Measurements from ENCODE around the gene IL6R. TPM values are rescaled to one million over a fixed set of nuclear protein-coding genes. Genes with fewer than 3 reads are reported as not detected.
"Not testable (repeated sequence)": the region's sequence is repeated elsewhere in the genome, so short reads cannot be mapped to it uniquely, and the experiment has no call there.

IL6R gene
- total RNA-seq, 1 experiment from 2014 or later, result 4.9 TPM

GRCh38 chr1:154419620-154420571 is 14.8 kb downstream of the IL6R start:
- Mint-ChIP-seq H3K36me3 (ENCODE audit: insufficient read depth, unreplicated experiment) (no peaks in the 10 kb centered on the region), H3K27me3 (ENCODE audit: insufficient read depth, unreplicated experiment) (no peaks in the 10 kb centered on the region), H3K4me1 (ENCODE audit: low read depth, unreplicated experiment) (peaks cover 9% of the 10 kb centered on the region), H3K9me3 (ENCODE audit: unreplicated experiment) (no peaks in the 10 kb centered on the region), H3K4me3 (ENCODE audit: unreplicated experiment) (no peak overlapping the region), H3K27ac (ENCODE audit: unreplicated experiment) (peak overlapping the region; percentile 66)
- ChIA-PET CTCF (interaction anchor here (0.6 kb wide), 1 partner anchor 436 kb away, joined by 3 read pairs; no protein-coding TSS in a partner anchor), POLR2A (interaction anchor here (1.0 kb wide), 1 partner anchor 85 kb away, joined by 3 read pairs; no protein-coding TSS in a partner anchor)
- peaks cover 19% of the 10 kb centered on the region for H3K4me1 ChIP-seq
- H3K27me3 ChIP-seq (replicated peaks; ENCODE audit: control insufficient read depth, insufficient read depth, low read length), result no peaks in the 10 kb centered on the region
- no peaks in the 10 kb centered on the region for H3K9me3 ChIP-seq
- H3K36me3 ChIP-seq (ENCODE audit: control insufficient read depth, insufficient read depth, low read length), result no peaks in the 10 kb centered on the region
- no peak overlapping the region for H3K4me3 ChIP-seq (ENCODE audit: low read depth, low read length)
- BruUV-seq (replicated peaks), result no TSS peak
- no peak for TF ChIP-seq CTCF (IDR thresholded peaks at IDR 0.05; ENCODE audit: insufficient read depth in 1 of 2, low read depth in 1 of 2, low read length in 1 of 2, severe bottlenecking in 1 of 2, unreplicated experiment in 1 of 2)
- intact Hi-C loops (cut with micrococcal nuclease; ENCODE audit: unreplicated experiment), result loop anchor here (2.0 kb wide), 1 partner anchor 59 kb away; no protein-coding TSS in a partner anchor
- no peak for DNase-seq

- Mint-ChIP-seq H3K27ac (ENCODE audit: unreplicated experiment) (no peak overlapping the region), H3K4me1 (ENCODE audit: low read depth, unreplicated experiment) (peaks cover 9% of the 10 kb centered on the region), H3K4me3 (ENCODE audit: unreplicated experiment) (no peak overlapping the region), H3K36me3 (ENCODE audit: insufficient read depth, unreplicated experiment) (no peaks in the 10 kb centered on the region), H3K9me3 (ENCODE audit: unreplicated experiment) (no peaks in the 10 kb centered on the region), H3K27me3 (ENCODE audit: insufficient read depth, unreplicated experiment) (no peaks in the 10 kb centered on the region)
- ChIA-PET POLR2A (interaction anchor here (1.0 kb wide), 1 partner anchor 87 kb away, joined by 3 read pairs; no protein-coding TSS in a partner anchor), CTCF (interaction anchor here (0.5 kb wide), 1 partner anchor 14 kb away, joined by 3 read pairs; no protein-coding TSS in a partner anchor)
- no peaks in the 10 kb centered on the region for H3K36me3 ChIP-seq (ENCODE audit: control insufficient read depth, insufficient read depth, low read length)
- no peak for DNase-seq
- no peaks in the 10 kb centered on the region for H3K9me3 ChIP-seq
- intact Hi-C loops (cut with micrococcal nuclease; ENCODE audit: unreplicated experiment), result no loop called here
- no peak for TF ChIP-seq CTCF (IDR thresholded peaks at IDR 0.05; ENCODE audit: insufficient read depth in 1 of 2, low read depth in 1 of 2, low read length in 1 of 2, severe bottlenecking in 1 of 2, unreplicated experiment in 1 of 2)
- no TSS peak for BruUV-seq (replicated peaks)
- H3K4me1 ChIP-seq, result peaks cover 19% of the 10 kb centered on the region
- no peak overlapping the region for H3K4me3 ChIP-seq (ENCODE audit: low read depth, low read length)
- H3K27me3 ChIP-seq (replicated peaks; ENCODE audit: control insufficient read depth, insufficient read depth, low read length), result no peaks in the 10 kb centered on the region
Measured at GRCh38 chr1:154420961-154421924, 16.1 kb downstream of the IL6R start.

- H3K4me3 Mint-ChIP-seq (ENCODE audit: unreplicated experiment); H3K9me3 Mint-ChIP-seq (ENCODE audit: unreplicated experiment); H3K36me3 Mint-ChIP-seq (ENCODE audit: insufficient read depth, unreplicated experiment); intact Hi-C loops (cut with micrococcal nuclease; ENCODE audit: unreplicated experiment); H3K4me3 ChIP-seq (ENCODE audit: low read depth, low read length); H3K9me3 ChIP-seq; DNase-seq; H3K27me3 Mint-ChIP-seq (ENCODE audit: insufficient read depth, unreplicated experiment); BruUV-seq (replicated peaks); H3K4me1 Mint-ChIP-seq (ENCODE audit: low read depth, unreplicated experiment); H3K27ac Mint-ChIP-seq (ENCODE audit: unreplicated experiment); H3K36me3 ChIP-seq (ENCODE audit: control insufficient read depth, insufficient read depth, low read length); H3K27me3 ChIP-seq (replicated peaks; ENCODE audit: control insufficient read depth, insufficient read depth, low read length): not testable (repeated sequence)
- peaks cover 19% of the 10 kb centered on the region for H3K4me1 ChIP-seq
- ChIA-PET CTCF (interaction anchor here (0.5 kb wide), 1 partner anchor 13 kb away, joined by 3 read pairs; no protein-coding TSS in a partner anchor), POLR2A (interaction anchor here (0.6 kb wide), 1 partner anchor 86 kb away, joined by 3 read pairs; no protein-coding TSS in a partner anchor)
Measured at GRCh38 chr1:154422049-154422448, 16.9 kb downstream of the IL6R start.
